Suprapubic skin (tissue), 3 donors: ENCODE data around the gene LANCL1.

Experiments used
- EP300 ChIP-seq: sonication (generic); formaldehyde crosslinking; IDR thresholded peaks from one replicate; pipeline ENCODE4 v1.6.1; 2017; ENCODE audit warnings: antibody characterized with exemption
- POLR2A ChIP-seq, 2 donors: fragments of 450-650 bp; IDR thresholded peaks; one replicate each; pipeline ENCODE4 v1.6.1; 2017; ENCODE audit warnings: antibody characterized with exemption in 2 of 2, mild to moderate bottlenecking in 2 of 2, moderate library complexity in 2 of 2
- TF ChIP-seq, protein P1 (sequence below), 2 donors: fragments of 200-600 bp in 1 of 2; fragments of 450-650 bp in 1 of 2; sonication (generic) in 1 of 2; IDR thresholded peaks; one replicate each; pipeline ENCODE4 v1.5.1; 2016 to 2019; ENCODE audit warnings: antibody characterized with exemption in 2 of 2, mild to moderate bottlenecking in 1 of 2, moderate library complexity in 1 of 2

DNA sequence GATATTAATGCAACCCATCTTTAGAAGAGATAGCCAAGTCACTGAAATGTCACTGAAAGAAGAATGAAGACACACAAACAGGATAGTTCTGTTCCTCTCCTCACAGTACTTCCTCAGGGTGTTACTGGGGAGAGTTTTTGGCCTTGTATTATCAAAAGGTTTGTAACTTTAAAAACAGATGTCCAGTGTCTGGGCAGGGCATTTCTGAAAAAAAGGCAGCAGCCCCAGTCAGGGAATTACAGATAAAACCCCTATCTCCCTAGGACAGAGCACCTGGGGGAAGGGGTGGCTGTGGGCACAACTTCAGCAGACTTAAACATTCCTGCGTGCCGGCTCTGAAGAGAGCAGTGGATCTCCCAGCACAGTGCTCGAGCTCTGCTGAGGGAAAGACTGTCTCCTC lies 30.8 kb downstream of the LANCL1 start:
- TF ChIP-seq EP300 (no peak), POLR2A (IDR thresholded peaks at IDR 0.05) (no peak)
- TF ChIP-seq, protein P1, sequence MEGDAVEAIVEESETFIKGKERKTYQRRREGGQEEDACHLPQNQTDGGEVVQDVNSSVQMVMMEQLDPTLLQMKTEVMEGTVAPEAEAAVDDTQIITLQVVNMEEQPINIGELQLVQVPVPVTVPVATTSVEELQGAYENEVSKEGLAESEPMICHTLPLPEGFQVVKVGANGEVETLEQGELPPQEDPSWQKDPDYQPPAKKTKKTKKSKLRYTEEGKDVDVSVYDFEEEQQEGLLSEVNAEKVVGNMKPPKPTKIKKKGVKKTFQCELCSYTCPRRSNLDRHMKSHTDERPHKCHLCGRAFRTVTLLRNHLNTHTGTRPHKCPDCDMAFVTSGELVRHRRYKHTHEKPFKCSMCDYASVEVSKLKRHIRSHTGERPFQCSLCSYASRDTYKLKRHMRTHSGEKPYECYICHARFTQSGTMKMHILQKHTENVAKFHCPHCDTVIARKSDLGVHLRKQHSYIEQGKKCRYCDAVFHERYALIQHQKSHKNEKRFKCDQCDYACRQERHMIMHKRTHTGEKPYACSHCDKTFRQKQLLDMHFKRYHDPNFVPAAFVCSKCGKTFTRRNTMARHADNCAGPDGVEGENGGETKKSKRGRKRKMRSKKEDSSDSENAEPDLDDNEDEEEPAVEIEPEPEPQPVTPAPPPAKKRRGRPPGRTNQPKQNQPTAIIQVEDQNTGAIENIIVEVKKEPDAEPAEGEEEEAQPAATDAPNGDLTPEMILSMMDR (IDR thresholded peaks at IDR 0.05): no peak
